Liver (tissue), 3 donors: Measurements from ENCODE around the gene TRMT44.

Experiments used
- CTCF ChIP-seq: fragments of 150-350 bp; IDR thresholded peaks from 2 replicates; pipeline ENCODE4 v1.5.1; 2017; ENCODE audit warnings: improper control_type of control experiment, low read depth, low read length; ENCODE audit not compliant: missing input control
- MAX ChIP-seq: IDR thresholded peaks from 2 replicates; pipeline ENCODE4 v1.6.1; 2016; ENCODE audit warnings: antibody characterized with exemption
- SP1 ChIP-seq: IDR thresholded peaks from 2 replicates; pipeline ENCODE4 v1.6.1; 2018; ENCODE audit warnings: antibody characterized with exemption, mild to moderate bottlenecking
- YY1 ChIP-seq: IDR thresholded peaks from 2 replicates; pipeline ENCODE4 v1.6.1; 2016; ENCODE audit warnings: antibody characterized with exemption, mild to moderate bottlenecking
- donor health status: healthy.
- donor health status: healthy.

- TF ChIP-seq CTCF (no peak), SP1 (no peak), MAX (no peak), YY1 (no peak)
These were observed 41.3 kb upstream of the TRMT44 start for GRCh38 chr4:8399298-8399697.
